Measurements from ENCODE around the gene MT1G. TPM values are rescaled to one million over a fixed set of nuclear protein-coding genes. Genes with fewer than 3 reads are reported as not detected.
"Not testable (repeated sequence)": the region's sequence is repeated elsewhere in the genome, so short reads cannot be mapped to it uniquely, and the experiment has no call there.

Gene MT1G
- total RNA-seq, 4 donors from 2014 or later = 21.0 to 1,835 (median 81.0) TPM

DNA sequence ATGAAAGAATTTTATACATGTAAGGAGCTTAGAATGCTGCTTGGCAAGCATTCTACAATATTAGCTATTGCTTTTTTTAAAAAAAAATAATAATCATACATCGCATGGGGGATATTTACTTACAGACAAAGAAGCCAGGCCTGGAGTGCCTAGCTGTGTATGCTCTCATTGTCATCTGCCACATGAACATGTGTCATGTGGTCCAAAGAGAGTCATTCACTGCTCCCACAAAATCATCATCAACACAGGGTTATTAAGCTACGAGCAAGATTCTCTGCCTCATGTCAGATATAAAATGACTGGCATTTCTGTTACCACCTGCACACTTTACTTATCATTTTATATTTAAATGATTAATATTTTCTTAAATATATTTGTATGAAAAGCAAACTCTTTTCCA lies 44.2 kb downstream of the MT1G start:
- in situ Hi-C loops (cut with MboI; ENCODE audit: low pct_ligation_motif_present in 1 of 4, low pct_unique_long_range_greater_than_20kb in 1 of 4, low sequenced_read_pairs in 3 of 4) (no loop called here), intact Hi-C loops (cut with DNase I; ENCODE audit: low total_unique reads) (no loop called here)
- no peaks in the 10 kb centered on the region for H3K9me3 ChIP-seq
- peaks cover 4% of the 10 kb centered on the region for H3K27me3 ChIP-seq
- no peak overlapping the region for H3K4me3 ChIP-seq
- no peaks in the 10 kb centered on the region for H3K36me3 ChIP-seq
- no peak for DNase-seq
- no peak overlapping the region for H3K27ac ChIP-seq
- TF ChIP-seq EP300 (IDR thresholded peaks at IDR 0.05; ENCODE audit: low read depth) (no peak), CTCF (IDR thresholded peaks at IDR 0.05) (no peak)
- H3K4me1 ChIP-seq = peaks cover 0 to 22% (median 17%) of the 10 kb centered on the region in 4 donors
- 97 to 100% methylated on average over 2 of the region's 2 CpGs for WGBS, 2 donors (ENCODE audit: low coverage in 1 of 2)

DNA sequence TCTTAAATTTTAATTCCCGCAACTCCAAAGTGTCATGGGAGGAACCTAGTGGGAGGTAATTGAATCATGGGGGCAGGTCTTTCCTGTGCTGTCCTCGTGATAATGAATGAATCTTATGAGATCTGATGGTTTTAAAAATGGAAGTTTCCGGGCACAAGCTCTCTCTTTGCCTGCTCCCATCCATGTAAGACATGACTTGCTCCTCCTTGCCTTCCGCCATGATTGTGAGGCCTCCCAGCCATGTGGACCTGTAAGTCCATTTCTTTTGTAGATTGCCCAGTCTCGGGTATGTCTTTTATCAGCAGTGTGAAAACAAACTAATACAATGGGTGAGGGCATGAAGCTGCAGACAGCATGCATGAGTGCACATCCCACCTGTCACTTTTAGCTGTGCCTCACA lies 44.7 kb downstream of the MT1G start:
- in situ Hi-C loops (cut with MboI; ENCODE audit: low pct_ligation_motif_present in 1 of 4, low pct_unique_long_range_greater_than_20kb in 1 of 4, low sequenced_read_pairs in 3 of 4); H3K4me3 ChIP-seq; DNase-seq; H3K27ac ChIP-seq; H3K9me3 ChIP-seq; intact Hi-C loops (cut with DNase I; ENCODE audit: low total_unique reads); H3K27me3 ChIP-seq; H3K36me3 ChIP-seq: not testable (repeated sequence)
- WGBS, 2 donors (ENCODE audit: low coverage in 1 of 2) = 82% methylated on average over 5 of the region's 5 CpGs; no CpG with 5 or more reads in 1 of the 2 donors
- H3K4me1 ChIP-seq = peaks cover 0 to 22% (median 17%) of the 10 kb centered on the region in 4 donors

- DNase-seq = not testable (repeated sequence)
These were observed 46.0 kb downstream of the MT1G start for GRCh38 chr16:56621665-56622445.

GRCh38 chr16:56620339-56620897 lies 47.4 kb downstream of the MT1G start:
- H3K4me1 ChIP-seq = peaks cover 5 to 21% (median 12%) of the 10 kb centered on the region in 4 donors
- in situ Hi-C loops (cut with MboI; ENCODE audit: low pct_ligation_motif_present in 1 of 4, low pct_unique_long_range_greater_than_20kb in 1 of 4, low sequenced_read_pairs in 3 of 4) (no loop called here), intact Hi-C loops (cut with DNase I; ENCODE audit: low total_unique reads) (no loop called here)
- no peaks in the 10 kb centered on the region for H3K9me3 ChIP-seq
- no peak for TF ChIP-seq EP300 (IDR thresholded peaks at IDR 0.05; ENCODE audit: low read depth)
- no peak for TF ChIP-seq POLR2A (IDR thresholded peaks at IDR 0.05)
- no peak for TF ChIP-seq CTCF (IDR thresholded peaks at IDR 0.05)
- TF ChIP-seq POLR2AphosphoS5 (IDR thresholded peaks at IDR 0.05) = no peak
- WGBS, 2 donors (ENCODE audit: low coverage in 1 of 2) = 91% methylated on average over 7 of the region's 8 CpGs; no CpG with 5 or more reads in 1 of the 2 donors
- H3K4me3 ChIP-seq = no peak overlapping the region
- H3K27ac ChIP-seq = no peak overlapping the region
- no peak for DNase-seq
- peaks cover 4% of the 10 kb centered on the region for H3K27me3 ChIP-seq
- no peaks in the 10 kb centered on the region for H3K36me3 ChIP-seq

More at GRCh38 chr16:56621665-56622445, 46.0 kb downstream of the MT1G start:
- intact Hi-C loops (cut with DNase I; ENCODE audit: low total_unique reads); H3K9me3 ChIP-seq; H3K4me3 ChIP-seq; H3K27ac ChIP-seq; H3K36me3 ChIP-seq; in situ Hi-C loops (cut with MboI; ENCODE audit: low pct_ligation_motif_present in 1 of 4, low pct_unique_long_range_greater_than_20kb in 1 of 4, low sequenced_read_pairs in 3 of 4); H3K27me3 ChIP-seq: not testable (repeated sequence)
- WGBS, 2 donors (ENCODE audit: low coverage in 1 of 2) = 30 to 79% methylated on average over 1 to 4 of the region's 4 CpGs
- peaks cover 5 to 28% (median 24%) of the 10 kb centered on the region in 4 donors for H3K4me1 ChIP-seq

DNA sequence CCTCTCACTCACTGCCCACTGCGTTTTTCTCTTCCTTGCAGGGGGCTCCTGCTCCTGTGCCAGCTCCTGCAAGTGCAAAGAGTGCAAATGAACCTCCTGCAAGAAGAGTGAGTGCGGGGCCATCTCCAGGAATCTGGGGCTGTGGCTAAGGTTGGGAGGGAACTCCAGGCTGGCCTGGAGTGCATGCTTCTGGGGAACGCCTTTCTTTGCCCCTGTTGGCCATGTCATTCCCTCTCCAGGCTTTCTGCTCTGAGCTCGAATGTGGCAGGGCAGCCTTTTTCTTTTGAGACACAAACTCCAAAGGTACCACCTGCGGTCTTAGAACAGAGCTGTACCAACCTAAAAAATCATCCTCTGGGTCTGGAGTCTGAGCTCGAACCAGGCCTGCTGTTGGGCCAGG lies 49.7 kb downstream of the MT1G start:
- intact Hi-C loops (cut with DNase I; ENCODE audit: low total_unique reads) (no loop called here), in situ Hi-C loops (cut with MboI; ENCODE audit: low pct_ligation_motif_present in 1 of 4, low pct_unique_long_range_greater_than_20kb in 1 of 4, low sequenced_read_pairs in 3 of 4) (no loop called here)
- Histone ChIP-seq H3K27ac (no peak overlapping the region), H3K4me3 (no peak overlapping the region), H3K4me1 (peaks cover 5 to 16% (median 10%) of the 10 kb centered on the region in 4 donors), H3K36me3 (no peaks in the 10 kb centered on the region), H3K9me3 (no peaks in the 10 kb centered on the region), H3K27me3 (peaks cover 4% of the 10 kb centered on the region)
- no peak for TF ChIP-seq EP300 (IDR thresholded peaks at IDR 0.05; ENCODE audit: low read depth)
- TF ChIP-seq POLR2A (IDR thresholded peaks at IDR 0.05) = no peak
- no peak for TF ChIP-seq POLR2AphosphoS5 (IDR thresholded peaks at IDR 0.05)
- TF ChIP-seq CTCF (IDR thresholded peaks at IDR 0.05) = no peak
- 83 to 100% methylated on average over 2 to 6 of the region's 6 CpGs for WGBS, 2 donors (ENCODE audit: low coverage in 1 of 2)
- no peak for DNase-seq
